Raji (cell line): ENCODE measurements around the gene EPN2.

Experiments
- POLR2A ChIP-seq: IDR thresholded peaks from 2 replicates; pipeline ENCODE4 v1.6.1; 2011; ENCODE audit warnings: low read depth, low read length, control low read depth; ENCODE audit not compliant: insufficient read depth

Gene EPN2

DNA sequence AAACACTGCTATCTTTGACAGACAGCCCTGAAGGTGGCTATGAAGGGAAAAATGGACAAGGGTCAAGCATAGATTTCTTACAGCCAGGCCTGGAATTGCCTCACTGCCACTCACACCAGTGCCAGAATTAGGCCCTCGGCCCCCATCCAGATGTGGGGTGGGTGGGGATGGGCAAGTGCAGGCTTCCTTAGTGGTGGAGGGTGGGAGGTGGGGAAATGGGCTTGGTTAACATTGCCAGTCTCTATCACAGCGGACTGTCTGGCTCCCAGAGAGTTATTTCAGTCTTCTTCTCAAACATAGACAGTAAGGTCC, 100.5 kb downstream of the EPN2 start:
- TF ChIP-seq POLR2A: no peak

DNA sequence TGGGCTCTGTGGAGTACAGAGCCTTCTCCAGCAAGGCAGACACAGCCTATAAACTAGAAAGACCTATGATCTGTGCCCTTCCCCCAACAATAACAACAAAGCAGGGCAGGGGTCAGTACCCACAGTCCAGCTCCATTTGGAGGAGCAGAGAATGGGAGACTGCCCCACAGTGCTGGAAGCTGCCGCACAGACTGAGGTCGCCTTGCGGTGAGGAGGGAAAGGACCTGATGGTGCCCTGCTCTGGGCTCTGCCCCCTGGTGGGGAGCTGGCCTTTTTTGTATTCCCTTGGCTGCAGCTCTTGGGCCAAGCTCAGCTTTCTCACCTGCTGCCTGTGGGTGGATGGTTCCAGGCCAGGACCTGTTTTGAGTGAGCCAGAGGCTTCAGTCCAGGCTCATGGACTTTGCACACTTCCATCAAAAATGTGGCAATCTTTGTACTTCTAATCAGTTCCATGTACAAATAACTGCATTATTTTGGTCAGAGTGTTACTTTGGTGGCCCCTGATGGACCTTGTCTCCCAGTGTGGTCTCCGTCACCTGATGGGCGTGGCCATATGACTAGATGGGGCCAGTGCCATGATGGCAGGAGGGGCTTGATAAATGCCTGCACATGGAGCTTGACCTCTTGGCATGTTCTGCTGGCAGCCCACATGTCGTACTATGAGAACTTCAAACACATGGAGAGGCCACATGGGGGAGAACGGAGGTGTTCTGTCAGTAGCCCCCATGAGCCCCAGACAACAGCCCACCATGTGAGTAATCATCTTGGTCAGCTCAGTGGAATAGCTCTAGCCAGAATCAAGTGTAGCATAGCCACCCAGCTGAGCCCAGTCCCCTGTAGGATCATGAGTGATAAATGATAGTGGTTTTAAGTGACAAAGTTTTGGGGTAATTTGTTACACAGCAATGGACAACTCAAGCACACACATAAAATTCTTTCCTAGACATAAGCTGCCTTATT, 101.1 kb downstream of the EPN2 start:
- no peak for TF ChIP-seq POLR2A

DNA sequence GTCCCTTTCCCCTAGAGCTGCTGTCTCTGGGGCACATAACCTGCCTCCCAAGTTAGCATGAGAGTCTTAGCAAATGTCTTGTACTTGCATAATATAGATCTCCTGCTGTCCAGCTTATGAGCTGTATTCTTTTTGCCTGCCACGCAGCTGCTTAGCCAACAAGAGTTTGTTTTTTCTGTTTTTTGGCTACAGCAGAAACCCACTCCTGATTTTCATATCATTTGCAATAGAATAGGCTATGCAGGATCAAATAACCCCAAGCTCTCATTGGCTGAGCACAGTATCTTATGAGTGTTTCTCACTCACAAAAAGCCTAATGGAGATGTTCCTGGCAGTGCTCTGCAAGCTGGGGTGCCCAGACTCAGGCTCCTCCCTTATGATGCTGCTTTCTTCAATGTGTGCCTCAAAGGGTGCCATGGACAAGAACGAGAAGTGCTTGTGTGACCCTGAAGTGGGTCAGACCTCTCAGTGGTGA, 102.2 kb downstream of the EPN2 start:
- no peak for TF ChIP-seq POLR2A

DNA sequence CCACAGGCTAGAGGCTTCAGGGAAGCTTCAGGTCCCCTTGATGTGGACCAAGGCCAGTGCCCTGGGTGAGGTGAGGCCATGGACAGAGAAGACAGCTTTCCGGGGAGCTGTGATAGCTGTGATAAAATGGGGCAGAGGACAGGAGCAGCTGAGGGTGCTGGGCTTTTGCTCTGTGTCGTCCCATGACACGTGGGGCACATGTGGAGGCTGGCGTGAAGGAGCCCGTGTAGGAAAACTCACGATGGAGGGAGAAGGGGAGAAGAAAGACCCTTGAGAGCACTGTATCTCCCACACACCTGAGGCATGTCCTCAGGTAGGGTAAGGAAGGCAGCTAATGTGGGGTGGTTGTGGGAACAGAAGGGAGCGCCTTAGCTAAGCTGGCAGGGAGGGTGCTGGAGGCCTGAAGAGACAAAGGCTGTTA, 104.1 kb downstream of the EPN2 start:
- TF ChIP-seq POLR2A: no peak

DNA sequence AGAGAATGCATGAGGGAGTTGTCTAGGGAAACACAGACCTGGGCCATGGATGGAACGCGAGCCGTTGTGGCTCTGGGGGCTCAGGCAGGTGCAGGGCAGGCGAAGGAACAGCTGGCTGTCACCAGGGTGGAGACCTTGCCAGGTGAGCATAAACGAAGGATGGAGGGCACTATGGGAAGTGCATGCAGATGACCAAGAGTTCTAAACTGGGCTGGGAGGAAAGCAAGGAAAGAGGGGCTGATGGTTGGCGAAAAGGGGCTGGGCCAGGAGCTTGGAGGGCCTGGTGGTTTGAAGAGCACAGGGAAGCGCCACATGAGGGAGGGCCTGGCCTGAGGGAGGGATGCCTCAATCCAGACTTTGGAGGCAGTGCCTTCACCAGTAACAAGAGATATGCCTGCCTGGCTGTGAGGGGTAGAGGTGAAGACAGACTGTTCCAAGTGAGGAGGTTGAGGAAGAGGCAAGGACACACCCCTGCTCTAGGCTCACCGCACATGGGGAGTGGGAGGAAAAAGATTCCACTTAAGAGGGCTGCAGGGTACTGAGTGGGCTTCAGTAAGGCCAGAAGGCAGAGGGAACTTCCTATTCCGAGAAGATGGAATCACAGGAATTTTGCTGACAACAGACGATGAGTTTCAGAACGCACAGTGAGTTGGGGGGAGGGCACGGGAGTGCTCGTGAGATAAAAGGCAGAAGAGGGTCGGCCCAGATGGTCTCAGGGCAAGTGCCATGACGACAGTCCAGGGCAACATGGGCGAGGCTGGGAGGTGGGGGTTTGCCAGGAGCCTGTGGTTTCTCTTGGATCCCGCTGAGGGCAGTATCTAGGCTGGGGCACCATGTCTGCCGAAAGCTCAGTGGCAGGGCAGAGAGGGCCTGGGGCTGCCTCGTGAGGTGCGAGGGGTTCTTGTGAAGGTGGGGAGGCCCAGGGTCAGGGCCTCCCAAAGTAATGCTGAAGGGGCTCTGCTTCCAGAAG, 104.8 kb downstream of the EPN2 start:
- no peak for TF ChIP-seq POLR2A

DNA sequence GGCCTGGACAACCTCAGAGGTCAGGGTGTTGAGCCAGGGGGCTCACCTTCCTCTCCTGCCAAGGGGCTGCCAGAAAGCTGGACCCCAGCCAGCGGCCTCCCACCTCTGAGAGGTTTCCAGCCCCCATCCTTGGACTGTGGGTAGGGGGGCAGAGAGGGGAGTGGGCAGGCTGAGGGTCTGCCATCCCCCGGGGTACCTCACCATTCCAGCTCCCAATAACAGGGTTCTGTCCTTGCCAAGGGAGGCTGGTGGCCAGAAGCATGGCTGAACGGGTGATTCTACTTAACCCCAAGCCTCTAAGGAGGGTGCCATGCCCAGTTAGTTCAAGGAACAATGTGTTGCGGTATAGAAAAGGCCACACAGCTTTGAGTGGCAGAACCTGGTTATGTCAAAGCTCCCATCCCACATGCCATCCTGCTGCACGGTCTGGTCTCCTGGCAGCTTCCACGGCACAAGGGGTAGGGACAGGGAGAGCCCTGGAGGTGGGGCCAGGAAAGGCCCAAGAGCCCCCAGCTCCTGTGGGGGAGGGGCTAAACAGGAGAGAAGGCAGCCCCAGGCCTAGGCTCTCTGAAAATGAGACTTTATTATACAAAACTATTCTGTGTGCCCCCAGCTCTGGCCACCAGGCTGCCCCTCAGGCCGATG, 105.6 kb downstream of the EPN2 start:
- no peak for TF ChIP-seq POLR2A

DNA sequence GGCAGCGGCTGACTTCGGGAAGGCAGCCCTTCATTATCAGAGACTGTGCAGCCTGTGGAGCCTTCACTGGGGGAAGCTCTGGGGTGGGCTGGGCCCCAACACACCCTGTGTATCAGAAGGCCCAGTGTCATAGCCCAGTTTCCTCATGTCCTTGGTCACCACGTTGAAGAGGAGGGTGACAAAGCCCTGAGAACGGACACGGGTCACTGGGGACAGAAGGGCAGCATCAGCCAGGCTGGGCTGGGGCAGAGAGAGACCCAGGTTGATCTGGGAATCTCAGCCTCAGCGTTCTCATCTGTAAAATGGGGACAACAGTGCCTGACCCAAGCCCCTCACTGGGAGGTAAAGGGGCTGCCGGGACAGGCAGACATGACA, 106.1 kb downstream of the EPN2 start:
- no peak for TF ChIP-seq POLR2A

DNA sequence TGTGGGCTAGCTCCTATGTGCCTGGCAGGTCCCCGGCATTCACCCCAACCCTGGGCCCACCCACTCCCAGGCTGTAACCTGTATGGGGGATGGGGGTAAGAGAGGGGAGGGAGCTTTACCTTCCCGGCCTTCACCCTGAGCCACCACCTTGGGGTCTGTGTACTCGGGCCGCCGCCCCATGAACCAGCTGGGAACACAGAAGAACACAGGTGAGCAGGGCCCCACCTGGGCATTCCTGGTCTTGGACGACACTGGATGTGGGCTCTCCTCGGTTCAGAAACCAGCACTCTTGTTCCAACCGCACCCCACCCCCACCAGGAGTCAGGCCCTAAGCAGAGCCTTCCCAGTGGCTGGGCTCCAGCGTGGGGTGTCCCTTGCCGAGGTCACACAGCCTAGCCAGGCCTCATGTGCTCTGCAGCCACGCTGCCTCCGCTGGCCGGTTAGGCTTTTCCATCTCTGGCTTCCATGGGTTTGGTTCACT, 106.5 kb downstream of the EPN2 start:
- no peak for TF ChIP-seq POLR2A

DNA sequence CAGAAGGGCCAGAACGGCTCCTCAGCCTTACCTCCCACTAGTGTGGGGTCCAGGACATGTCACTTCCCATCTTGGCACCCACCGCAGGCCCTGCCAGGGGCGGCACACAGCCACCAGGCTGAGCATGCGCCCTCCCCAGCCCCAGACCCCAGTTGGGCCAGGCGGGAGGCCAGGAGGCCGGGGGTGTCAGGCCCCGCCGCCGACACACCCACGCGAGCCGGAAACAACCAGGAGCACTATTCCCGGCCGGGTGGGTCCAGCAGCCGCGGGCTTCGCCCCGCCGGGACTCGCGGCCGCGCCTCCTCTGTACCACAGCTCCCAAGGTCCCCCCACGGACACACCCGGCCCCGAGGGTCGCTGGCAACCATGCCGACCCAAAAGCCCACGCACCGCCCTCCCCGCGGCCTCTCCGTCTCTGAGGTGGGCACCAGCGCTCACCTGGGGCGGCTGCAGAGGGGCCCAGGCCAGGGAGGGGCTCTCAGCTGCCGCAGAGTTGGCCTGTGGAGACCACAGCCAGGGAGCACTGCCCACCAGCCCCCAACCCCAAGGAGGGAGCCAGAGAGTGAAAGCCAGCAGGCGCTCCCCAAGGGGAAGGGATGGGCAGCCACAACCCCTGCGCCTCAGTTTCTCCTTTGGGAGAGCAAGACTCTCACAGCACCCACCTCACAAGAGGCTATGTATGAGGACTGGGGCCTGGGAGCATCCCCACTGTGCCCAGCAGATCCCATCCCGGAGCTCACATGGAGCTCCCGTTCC, 107.3 kb downstream of the EPN2 start:
- no peak for TF ChIP-seq POLR2A

DNA sequence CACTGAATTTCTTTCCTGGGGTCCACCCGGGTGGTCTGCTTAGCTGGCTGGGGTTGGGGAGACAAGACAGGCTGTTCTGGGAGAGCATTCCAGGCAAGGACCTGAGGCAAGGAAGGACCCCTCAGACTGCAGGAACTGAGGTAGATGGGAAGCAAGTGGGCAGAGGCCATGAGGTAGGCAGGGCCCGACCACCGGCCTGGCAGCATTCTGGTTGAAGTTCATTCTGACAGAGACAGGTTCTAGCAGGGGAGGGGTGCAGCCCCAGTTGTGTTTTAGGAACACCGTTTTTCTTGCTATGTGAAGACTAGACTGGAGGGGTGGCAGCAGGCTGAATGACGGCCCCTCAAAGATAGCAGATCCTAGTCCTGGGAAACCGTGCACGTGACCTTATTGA, 107.9 kb downstream of the EPN2 start:
- no peak for TF ChIP-seq POLR2A

DNA sequence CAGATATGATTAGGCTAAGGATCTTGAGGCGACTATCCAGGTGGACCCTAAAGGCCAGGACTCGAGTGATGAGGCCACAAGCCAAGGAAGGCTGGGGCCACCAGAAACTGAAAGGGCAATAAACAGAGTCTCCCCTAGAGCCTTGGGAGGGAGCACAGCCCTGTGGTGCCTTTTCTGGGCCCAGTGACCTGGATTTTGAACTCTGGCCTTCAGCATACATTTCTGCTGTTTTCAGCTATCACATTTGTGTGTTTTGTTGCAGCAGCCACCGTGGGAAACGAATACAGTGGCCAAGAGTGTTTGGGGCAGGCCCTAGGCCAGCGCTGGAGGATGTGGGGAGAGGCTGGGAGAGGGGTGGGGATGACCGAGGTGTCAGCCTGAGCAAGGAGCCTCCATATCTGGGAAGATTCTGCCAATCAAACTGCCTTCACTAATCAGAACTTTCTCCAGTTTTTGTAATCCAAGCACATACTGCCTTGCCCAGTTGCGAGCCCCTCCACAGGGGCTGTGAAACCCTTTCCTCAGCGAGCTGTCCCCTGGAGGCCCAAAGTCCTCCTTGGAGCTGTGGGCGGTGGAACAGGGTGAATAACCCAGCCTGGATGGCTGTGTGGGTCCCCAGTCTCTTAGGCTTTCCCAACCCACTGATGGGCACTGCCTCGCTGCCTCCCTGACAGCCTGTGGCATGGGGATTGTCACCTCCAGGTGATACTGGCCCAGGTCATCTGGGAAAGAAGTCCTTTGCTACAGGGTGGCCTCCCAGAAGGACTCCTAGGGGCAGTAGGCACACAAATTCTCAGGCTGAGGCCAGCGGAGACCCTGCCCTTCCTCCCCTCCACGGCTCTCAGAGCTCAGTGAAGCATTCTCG, 108.6 kb downstream of the EPN2 start:
- TF ChIP-seq POLR2A: no peak

DNA sequence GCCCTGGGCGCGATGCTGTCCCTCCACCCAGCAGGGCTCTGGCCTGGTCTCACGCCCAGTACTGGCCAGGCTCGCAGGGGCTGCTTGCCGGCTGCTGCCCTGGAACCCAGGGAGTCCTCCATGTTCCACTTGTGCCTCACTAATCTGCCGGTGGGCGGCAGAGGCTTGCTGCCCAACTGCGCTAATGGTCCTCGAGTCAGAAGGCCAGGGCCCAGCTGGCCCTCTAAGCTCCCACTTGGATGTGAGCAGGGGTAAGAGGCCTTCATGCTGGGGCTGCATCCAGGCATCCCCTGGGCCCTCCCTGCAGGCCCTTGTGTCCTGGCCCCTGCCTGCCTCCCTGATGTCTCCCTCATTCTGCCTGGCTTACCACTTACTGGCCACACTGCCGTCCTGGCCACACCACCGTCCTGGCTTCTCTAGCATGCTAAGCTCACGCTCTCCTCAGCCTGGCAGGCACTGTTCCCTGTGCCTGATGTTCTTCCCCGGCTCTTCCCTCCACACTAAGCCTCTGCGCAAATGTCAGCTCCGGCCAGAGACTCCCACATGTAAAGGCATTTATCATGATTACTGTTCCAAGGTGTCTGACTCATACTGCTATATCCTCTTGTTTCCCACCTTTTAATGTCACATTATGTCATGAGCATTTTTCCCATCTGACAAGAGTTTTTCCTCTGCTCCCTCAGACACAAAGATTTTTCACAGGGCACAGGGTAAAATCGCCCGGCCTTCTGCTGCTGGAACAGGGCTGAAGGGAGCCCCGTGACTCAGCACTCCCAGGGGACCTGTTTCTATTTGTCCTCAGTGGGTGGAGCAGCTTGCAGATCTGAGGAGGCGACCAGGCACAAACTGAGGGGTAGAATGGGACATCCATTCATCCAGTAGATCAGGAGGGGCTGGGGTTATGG, 109.4 kb downstream of the EPN2 start:
- TF ChIP-seq POLR2A: no peak

DNA sequence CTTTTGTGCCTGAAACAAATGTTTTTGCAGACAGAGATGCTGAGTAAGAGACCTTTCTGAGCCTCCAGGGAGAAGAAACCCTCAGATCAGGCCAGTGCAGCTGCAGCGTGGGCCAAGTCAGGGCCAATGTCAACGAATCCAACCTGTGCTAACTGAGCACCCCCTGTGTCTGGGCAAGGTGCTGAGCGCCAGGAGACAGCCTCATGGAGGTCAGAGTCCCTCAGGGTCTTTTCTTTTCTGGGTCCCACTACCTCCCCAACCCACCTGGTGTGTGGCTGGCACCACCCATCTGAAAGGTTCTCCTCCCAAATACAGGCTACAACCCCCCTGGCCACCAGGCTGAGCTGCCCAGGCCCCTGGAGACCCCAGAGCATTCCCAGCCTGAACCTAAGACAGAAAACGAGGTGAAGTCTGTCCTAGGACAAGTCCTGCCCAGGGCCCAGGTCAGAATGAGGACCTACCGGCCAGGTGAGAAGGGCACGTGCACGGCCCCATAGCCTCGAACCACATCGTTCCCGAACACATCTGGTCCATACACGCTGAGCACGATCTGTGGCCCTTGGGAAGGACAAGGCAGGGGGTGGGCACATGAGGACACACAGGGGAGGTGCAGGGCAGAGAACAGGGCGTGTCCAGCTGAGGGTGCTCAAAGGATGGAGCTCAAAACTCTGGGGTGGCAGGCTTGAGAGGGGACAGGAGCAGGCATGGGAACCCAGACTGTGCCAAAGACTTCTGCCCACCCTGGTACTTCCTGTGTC, 110.3 kb downstream of the EPN2 start:
- no peak for TF ChIP-seq POLR2A
